DND-41 (cell line): ENCODE results near the gene OR4C11.

Experiments
- EZH2 ChIP-seq: IDR thresholded peaks from 3 replicates; pipeline ENCODE4 v1.6.1; 2012; ENCODE audit warnings: borderline replicate concordance, low read depth, mild to moderate bottlenecking, moderate library complexity, low read length, inconsistent platforms; ENCODE audit not compliant: severe bottlenecking
- TF ChIP-seq, protein P1 (sequence below): IDR thresholded peaks from 2 replicates; pipeline ENCODE4 v1.5.1; 2012; ENCODE audit warnings: borderline replicate concordance, low read length, moderate library complexity, mild to moderate bottlenecking; ENCODE audit not compliant: poor library complexity, severe bottlenecking; ENCODE audit errors: extremely low read depth

DNA sequence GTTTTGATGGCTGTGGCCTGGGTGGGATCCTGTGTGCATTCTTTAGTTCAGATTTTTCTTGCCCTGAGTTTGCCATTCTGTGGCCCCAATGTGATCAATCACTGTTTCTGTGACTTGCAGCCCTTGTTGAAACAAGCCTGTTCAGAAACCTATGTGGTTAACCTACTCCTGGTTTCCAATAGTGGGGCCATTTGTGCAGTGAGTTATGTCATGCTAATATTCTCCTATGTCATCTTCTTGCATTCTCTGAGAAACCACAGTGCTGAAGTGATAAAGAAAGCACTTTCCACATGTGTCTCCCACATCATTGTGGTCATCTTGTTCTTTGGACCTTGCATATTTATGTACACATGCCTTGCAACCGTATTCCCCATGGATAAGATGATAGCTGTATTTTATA, 34.9 kb downstream of the OR4C11 start:
- TF ChIP-seq, protein P1, sequence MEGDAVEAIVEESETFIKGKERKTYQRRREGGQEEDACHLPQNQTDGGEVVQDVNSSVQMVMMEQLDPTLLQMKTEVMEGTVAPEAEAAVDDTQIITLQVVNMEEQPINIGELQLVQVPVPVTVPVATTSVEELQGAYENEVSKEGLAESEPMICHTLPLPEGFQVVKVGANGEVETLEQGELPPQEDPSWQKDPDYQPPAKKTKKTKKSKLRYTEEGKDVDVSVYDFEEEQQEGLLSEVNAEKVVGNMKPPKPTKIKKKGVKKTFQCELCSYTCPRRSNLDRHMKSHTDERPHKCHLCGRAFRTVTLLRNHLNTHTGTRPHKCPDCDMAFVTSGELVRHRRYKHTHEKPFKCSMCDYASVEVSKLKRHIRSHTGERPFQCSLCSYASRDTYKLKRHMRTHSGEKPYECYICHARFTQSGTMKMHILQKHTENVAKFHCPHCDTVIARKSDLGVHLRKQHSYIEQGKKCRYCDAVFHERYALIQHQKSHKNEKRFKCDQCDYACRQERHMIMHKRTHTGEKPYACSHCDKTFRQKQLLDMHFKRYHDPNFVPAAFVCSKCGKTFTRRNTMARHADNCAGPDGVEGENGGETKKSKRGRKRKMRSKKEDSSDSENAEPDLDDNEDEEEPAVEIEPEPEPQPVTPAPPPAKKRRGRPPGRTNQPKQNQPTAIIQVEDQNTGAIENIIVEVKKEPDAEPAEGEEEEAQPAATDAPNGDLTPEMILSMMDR, result no peak
- no peak for TF ChIP-seq EZH2
